Measurements from ENCODE around the gene CXXC5. TPM values are rescaled to one million over a fixed set of nuclear protein-coding genes. Genes with fewer than 3 reads are reported as not detected.

CXXC5 gene
- polyA plus RNA-seq, 1 of the 3 experiments (the other 2 are of a cell fraction), result 47.4 TPM

DNA sequence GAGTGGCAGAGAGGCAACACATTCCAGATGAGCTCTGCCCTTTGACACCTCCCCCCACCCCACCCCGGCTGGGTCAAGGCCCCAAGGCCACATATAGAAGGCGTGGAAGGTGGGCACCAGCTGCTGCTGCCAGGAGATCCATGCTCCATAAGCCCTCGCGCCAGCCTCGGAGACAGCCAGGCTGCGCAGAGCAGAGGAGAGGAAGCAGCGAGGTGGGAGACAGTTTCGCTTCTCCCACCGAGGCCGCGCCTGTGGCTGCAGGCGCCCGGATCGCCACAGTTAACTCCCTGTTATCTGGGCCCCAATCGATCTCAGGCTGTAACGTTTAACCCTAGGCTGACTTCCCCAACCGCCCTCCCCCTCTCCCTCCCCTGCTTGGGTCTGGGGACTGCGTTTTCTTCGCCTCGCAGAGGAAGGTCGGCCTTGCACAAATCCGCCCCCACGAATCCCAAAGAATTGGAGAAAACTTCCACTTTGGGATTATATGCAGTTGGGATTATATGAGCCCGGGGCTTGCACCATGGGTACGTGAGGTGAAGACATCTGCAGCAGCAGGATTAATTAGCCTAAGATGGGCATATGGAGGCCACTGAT is 1.1 kb upstream of the CXXC5 start:
- no peak overlapping the region for H3K27ac ChIP-seq (ENCODE audit: low read depth in 2 of 2, low read length in 1 of 2)

DNA sequence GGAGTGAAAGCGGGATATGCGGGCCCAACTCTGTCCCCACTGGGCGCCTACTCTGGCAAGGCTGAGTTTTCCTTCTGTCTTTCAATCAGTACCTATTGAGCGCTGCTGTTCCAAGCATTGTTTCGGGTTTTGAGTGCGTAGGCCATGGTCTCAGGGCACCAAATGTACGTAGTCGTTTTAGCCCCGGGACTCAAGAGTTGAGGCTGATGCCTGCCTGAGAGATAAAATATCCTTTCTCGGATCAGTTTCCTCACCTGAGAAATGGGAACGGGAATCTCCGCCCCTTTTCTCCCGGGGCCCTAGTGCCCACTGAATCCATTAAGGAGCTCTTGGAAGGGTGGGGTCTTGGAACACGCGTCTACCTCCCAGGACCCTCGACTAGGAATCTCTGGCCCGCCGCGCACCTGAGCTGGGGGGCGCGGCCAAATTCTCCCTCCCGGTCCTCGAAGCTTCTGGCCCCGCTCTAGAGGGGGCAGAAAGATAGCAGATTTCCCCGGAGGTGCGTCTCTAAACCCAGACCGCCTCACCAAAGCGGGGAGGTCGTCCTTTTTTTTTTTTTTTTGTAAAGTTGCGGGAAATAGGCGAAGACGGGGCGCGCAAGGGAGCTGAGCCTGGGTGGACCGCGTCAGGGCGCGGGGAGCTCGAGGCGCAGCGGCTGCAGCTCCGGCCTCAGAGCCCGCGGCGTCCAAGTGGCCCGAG is 494 bp upstream of the CXXC5 start:
- DNase-seq, result no peak
- Histone ChIP-seq H3K4me2 (peak overlapping the region; percentile 98; the same call in 1 of the 2 replicates), H3K4me1 (ENCODE audit: control insufficient read depth in 1 of 2, insufficient read depth in 2 of 2, low read depth in 1 of 2, low read length in 1 of 2) (peaks cover 9 to 46% of the 10 kb centered on the region in 2 experiments), H3K4me3 (ENCODE audit: low read depth in 2 of 2, low read length in 1 of 2) (peak overlapping the region; percentile 91 to 93), H3F3A (replicated peaks; ENCODE audit: insufficient read depth) (peaks cover 30% of the 10 kb centered on the region), H3K9me3 (no peaks in the 10 kb centered on the region), H3K9me2 (no peaks in the 10 kb centered on the region), H3K27me3 (ENCODE audit: insufficient read depth) (no peaks in the 10 kb centered on the region), H3K79me2 (ENCODE audit: insufficient read depth) (peaks cover 49% of the 10 kb centered on the region), H3K9ac (0 out of 2 replicates have a peak overlapping the region, but pooled peaks have one; percentile 19), H4K20me1 (ENCODE audit: insufficient read depth) (peaks cover 14% of the 10 kb centered on the region), H3K36me3 (replicated peaks in 1 of 2; ENCODE audit: control insufficient read depth in 1 of 2, insufficient read depth in 2 of 2, low read length in 1 of 2) (no peaks in the 10 kb centered on the region), H2AFZ (ENCODE audit: low read depth) (peak overlapping the region; percentile 81; the same call in 1 of the 2 replicates), H3K27ac (ENCODE audit: low read depth in 2 of 2, low read length in 1 of 2) (peak overlapping the region; percentile 24 to 75; a peak in 2 of 4 replicates)
- TF ChIP-seq NFIC (IDR thresholded peaks at IDR 0.05; ENCODE audit: borderline replicate concordance) (no peak), PBX3 (IDR thresholded peaks at IDR 0.05) (no peak), TCF12 (IDR thresholded peaks at IDR 0.05) (no peak), EZH2phosphoT487 (IDR thresholded peaks at IDR 0.05; ENCODE audit: borderline replicate concordance, low read depth) (no peak), FOSL2 (IDR thresholded peaks at IDR 0.05; ENCODE audit: borderline replicate concordance, low read depth) (no peak), SMC3 (IDR thresholded peaks at IDR 0.05; ENCODE audit: low read depth, low read length) (no peak), POLR2AphosphoS5 (IDR thresholded peaks at IDR 0.05; ENCODE audit: low read depth, low read length) (no peak), JUND (IDR thresholded peaks at IDR 0.05) (no peak), CHD2 (IDR thresholded peaks at IDR 0.05; ENCODE audit: low read length, partially characterized antibody) (no peak), RCOR1 (IDR thresholded peaks at IDR 0.05; ENCODE audit: low read length) (no peak), FOXJ3 (CRISPR knock-in tag; IDR thresholded peaks at IDR 0.05) (no peak), MEF2A (IDR thresholded peaks at IDR 0.05; ENCODE audit: borderline replicate concordance, low read depth) (no peak), MXI1 (IDR thresholded peaks at IDR 0.05; ENCODE audit: low read depth, low read length) (no peak)
- TF ChIP-seq, protein P1, sequence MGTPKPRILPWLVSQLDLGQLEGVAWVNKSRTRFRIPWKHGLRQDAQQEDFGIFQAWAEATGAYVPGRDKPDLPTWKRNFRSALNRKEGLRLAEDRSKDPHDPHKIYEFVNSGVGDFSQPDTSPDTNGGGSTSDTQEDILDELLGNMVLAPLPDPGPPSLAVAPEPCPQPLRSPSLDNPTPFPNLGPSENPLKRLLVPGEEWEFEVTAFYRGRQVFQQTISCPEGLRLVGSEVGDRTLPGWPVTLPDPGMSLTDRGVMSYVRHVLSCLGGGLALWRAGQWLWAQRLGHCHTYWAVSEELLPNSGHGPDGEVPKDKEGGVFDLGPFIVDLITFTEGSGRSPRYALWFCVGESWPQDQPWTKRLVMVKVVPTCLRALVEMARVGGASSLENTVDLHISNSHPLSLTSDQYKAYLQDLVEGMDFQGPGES (IDR thresholded peaks at IDR 0.05; ENCODE audit: low read depth, low read length), result no peak
- 41% methylated on average over 22 of the region's 46 CpGs for WGBS (ENCODE audit: low lambda C conversion rate)
- POLR2A ChIA-PET, result interaction anchor here (0.6 to 6.9 kb wide), 21 partner anchors 10 to 129 kb away, joined by 3 to 130 read pairs (median 5); partner anchors contain the start of gene UBE2D2
- CTCF ChIA-PET, result interaction anchor here (1.1 to 14.3 kb wide), 9 partner anchors 12 to 118 kb away, joined by 3 to 238 read pairs (median 7); no protein-coding TSS in a partner anchor

More for the DNA sequence above, 1.1 kb upstream of the CXXC5 start:
- Histone ChIP-seq H3K9me3 (no peaks in the 10 kb centered on the region), H2AFZ (ENCODE audit: low read depth) (no peak overlapping the region), H3K79me2 (ENCODE audit: insufficient read depth) (peaks cover 42% of the 10 kb centered on the region), H4K20me1 (ENCODE audit: insufficient read depth) (peaks cover 12% of the 10 kb centered on the region), H3F3A (replicated peaks; ENCODE audit: insufficient read depth) (peaks cover 23% of the 10 kb centered on the region), H3K4me1 (ENCODE audit: control insufficient read depth in 1 of 2, insufficient read depth in 2 of 2, low read depth in 1 of 2, low read length in 1 of 2) (peaks cover 4 to 40% of the 10 kb centered on the region in 2 experiments; a peak in 2 of 4 replicates), H3K4me2 (no peak overlapping the region), H3K4me3 (ENCODE audit: low read depth in 2 of 2, low read length in 1 of 2) (no peak overlapping the region), H3K9me2 (no peaks in the 10 kb centered on the region), H3K36me3 (replicated peaks in 1 of 2; ENCODE audit: control insufficient read depth in 1 of 2, insufficient read depth in 2 of 2, low read length in 1 of 2) (no peaks in the 10 kb centered on the region), H3K27me3 (ENCODE audit: insufficient read depth) (no peaks in the 10 kb centered on the region), H3K9ac (no peak overlapping the region)
- peak; percentile 60 for DNase-seq
- WGBS (ENCODE audit: low lambda C conversion rate), result 88% methylated on average over 19 of the region's 25 CpGs
- ChIA-PET CTCF (interaction anchor here (1.1 to 22.4 kb wide), 9 partner anchors 11 to 120 kb away, joined by 3 to 627 read pairs (median 7); no protein-coding TSS in a partner anchor), POLR2A (interaction anchor here (1.3 to 6.9 kb wide), 7 partner anchors 9 to 119 kb away, joined by 4 to 130 read pairs (median 23); no protein-coding TSS in a partner anchor)
- TF ChIP-seq RAD21 (IDR thresholded peaks at IDR 0.05; ENCODE audit: low read length) (no peak), MXI1 (IDR thresholded peaks at IDR 0.05; ENCODE audit: low read depth, low read length) (no peak), PBX3 (IDR thresholded peaks at IDR 0.05) (no peak), CHD2 (IDR thresholded peaks at IDR 0.05; ENCODE audit: low read length, partially characterized antibody) (no peak)
- TF ChIP-seq, protein P2, sequence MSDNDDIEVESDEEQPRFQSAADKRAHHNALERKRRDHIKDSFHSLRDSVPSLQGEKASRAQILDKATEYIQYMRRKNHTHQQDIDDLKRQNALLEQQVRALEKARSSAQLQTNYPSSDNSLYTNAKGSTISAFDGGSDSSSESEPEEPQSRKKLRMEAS (IDR thresholded peaks at IDR 0.05; ENCODE audit: low read depth), result no peak
